ENCODE measurements around the gene KIAA1217.

- TF ChIP-seq CTCF (IDR thresholded peaks at IDR 0.05) (no peak), POLR2A (IDR thresholded peaks at IDR 0.05) (no peak)
These were observed 69.4 kb downstream of the KIAA1217 start for GRCh38 chr10:24278176-24278889.

All from lower leg skin (tissue), 3 donors.